ENCODE measurements around the gene CHFR. TPM values are rescaled to one million over a fixed set of nuclear protein-coding genes. Genes with fewer than 3 reads are reported as not detected.
"Not testable (repeated sequence)": the region's sequence is repeated elsewhere in the genome, so short reads cannot be mapped to it uniquely, and the experiment has no call there.

The CHFR gene
- total RNA-seq, 4 donors from 2014 or later = 10.8 to 19.6 (median 12.1) TPM

- Histone ChIP-seq H3K9me3 (no peaks in the 10 kb centered on the region), H3K27ac (no peak overlapping the region), H3K4me1 (no peaks in the 10 kb centered on the region), H3K4me3 (no peak overlapping the region), H3K27me3 (no peaks in the 10 kb centered on the region), H3K36me3 (peaks cover 0 to 79% of the 10 kb centered on the region in 2 donors)
- no peak for ATAC-seq
- TF ChIP-seq, protein P1, sequence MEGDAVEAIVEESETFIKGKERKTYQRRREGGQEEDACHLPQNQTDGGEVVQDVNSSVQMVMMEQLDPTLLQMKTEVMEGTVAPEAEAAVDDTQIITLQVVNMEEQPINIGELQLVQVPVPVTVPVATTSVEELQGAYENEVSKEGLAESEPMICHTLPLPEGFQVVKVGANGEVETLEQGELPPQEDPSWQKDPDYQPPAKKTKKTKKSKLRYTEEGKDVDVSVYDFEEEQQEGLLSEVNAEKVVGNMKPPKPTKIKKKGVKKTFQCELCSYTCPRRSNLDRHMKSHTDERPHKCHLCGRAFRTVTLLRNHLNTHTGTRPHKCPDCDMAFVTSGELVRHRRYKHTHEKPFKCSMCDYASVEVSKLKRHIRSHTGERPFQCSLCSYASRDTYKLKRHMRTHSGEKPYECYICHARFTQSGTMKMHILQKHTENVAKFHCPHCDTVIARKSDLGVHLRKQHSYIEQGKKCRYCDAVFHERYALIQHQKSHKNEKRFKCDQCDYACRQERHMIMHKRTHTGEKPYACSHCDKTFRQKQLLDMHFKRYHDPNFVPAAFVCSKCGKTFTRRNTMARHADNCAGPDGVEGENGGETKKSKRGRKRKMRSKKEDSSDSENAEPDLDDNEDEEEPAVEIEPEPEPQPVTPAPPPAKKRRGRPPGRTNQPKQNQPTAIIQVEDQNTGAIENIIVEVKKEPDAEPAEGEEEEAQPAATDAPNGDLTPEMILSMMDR (IDR thresholded peaks at IDR 0.05 in 4 of 5, conservative IDR thresholded peaks at IDR 0.05 in 1 of 5) = no peak
- no peak for TF ChIP-seq POLR2A (IDR thresholded peaks at IDR 0.05)
- intact Hi-C loops (cut with DNase I; ENCODE audit: low total_unique reads) (no loop called here), in situ Hi-C loops (cut with MboI; ENCODE audit: low sequenced_read_pairs in 4 of 4) (no loop called here)
- DNase-seq = no peak
Measured at GRCh38 chr12:132848521-132848920, 38.9 kb downstream of the CHFR start.

- Histone ChIP-seq H3K9me3 (no peaks in the 10 kb centered on the region), H3K36me3 (peaks cover 0 to 79% of the 10 kb centered on the region in 2 donors), H3K27me3 (no peaks in the 10 kb centered on the region), H3K4me3 (no peak overlapping the region), H3K27ac (no peak overlapping the region), H3K4me1 (no peaks in the 10 kb centered on the region)
- DNase-seq (no peak), ATAC-seq (no peak)
- in situ Hi-C loops (cut with MboI; ENCODE audit: low sequenced_read_pairs in 4 of 4) (no loop called here), intact Hi-C loops (cut with DNase I; ENCODE audit: low total_unique reads) (no loop called here)
- no peak for TF ChIP-seq POLR2A (IDR thresholded peaks at IDR 0.05)
Measured at GRCh38 chr12:132847363-132848356, 39.7 kb downstream of the CHFR start.

GRCh38 chr12:132844681-132845080 lies 42.7 kb downstream of the CHFR start:
- ATAC-seq; in situ Hi-C loops (cut with MboI; ENCODE audit: low sequenced_read_pairs in 4 of 4); H3K27me3 ChIP-seq; H3K27ac ChIP-seq; H3K4me3 ChIP-seq; DNase-seq; intact Hi-C loops (cut with DNase I; ENCODE audit: low total_unique reads); H3K9me3 ChIP-seq; H3K4me1 ChIP-seq: not testable (repeated sequence)
- peaks cover 0 to 83% of the 10 kb centered on the region in 2 donors for H3K36me3 ChIP-seq

GRCh38 chr12:132842449-132843045 lies 44.9 kb downstream of the CHFR start:
- H3K9me3 ChIP-seq = no peaks in the 10 kb centered on the region
- TF ChIP-seq, protein P1 (IDR thresholded peaks at IDR 0.05 in 4 of 5, conservative IDR thresholded peaks at IDR 0.05 in 1 of 5) = no peak
- TF ChIP-seq POLR2A (IDR thresholded peaks at IDR 0.05) = no peak
- in situ Hi-C loops (cut with MboI; ENCODE audit: low sequenced_read_pairs in 4 of 4) = no loop called here
- H3K4me3 ChIP-seq = no peak overlapping the region
- H3K27me3 ChIP-seq = no peaks in the 10 kb centered on the region
- ATAC-seq (no peak), DNase-seq (no peak)
- H3K4me1 ChIP-seq = no peaks in the 10 kb centered on the region
- H3K27ac ChIP-seq = no peak overlapping the region
- intact Hi-C loops (cut with DNase I; ENCODE audit: low total_unique reads) = no loop called here
- peaks cover 0 to 70% of the 10 kb centered on the region in 2 donors for H3K36me3 ChIP-seq

GRCh38 chr12:132841151-132841550 lies 46.3 kb downstream of the CHFR start:
- DNase-seq = no peak
- Histone ChIP-seq H3K27me3 (no peaks in the 10 kb centered on the region), H3K9me3 (no peaks in the 10 kb centered on the region), H3K27ac (no peak overlapping the region), H3K36me3 (peaks cover 0 to 58% of the 10 kb centered on the region in 2 donors), H3K4me3 (no peak overlapping the region), H3K4me1 (no peaks in the 10 kb centered on the region)
- in situ Hi-C loops (cut with MboI; ENCODE audit: low sequenced_read_pairs in 4 of 4) (no loop called here), intact Hi-C loops (cut with DNase I; ENCODE audit: low total_unique reads) (no loop called here)
- TF ChIP-seq POLR2A (IDR thresholded peaks at IDR 0.05) = no peak
- TF ChIP-seq, protein P1 (IDR thresholded peaks at IDR 0.05 in 4 of 5, conservative IDR thresholded peaks at IDR 0.05 in 1 of 5) = no peak
- ATAC-seq = no peak
